ENCODE data around the gene KDM4B.

GRCh38 chr19:5091684-5092480 is 123.0 kb downstream of the KDM4B start:
- no peak for TF ChIP-seq CTCF (IDR thresholded peaks at IDR 0.05)
- no peak for TF ChIP-seq POLR2A (IDR thresholded peaks at IDR 0.05)
